Left ventricle myocardium superior (tissue), 1 donor: ENCODE measurements around the gene ASCC3. TPM values are rescaled to one million over a fixed set of nuclear protein-coding genes. Genes with fewer than 3 reads are reported as not detected.

ENCODE experiments used
- ATAC-seq: fragments of 200-7000 bp; cut with Tn5 transposase; one replicate; pipeline ENCODE4 v1.9.1; 2020; ENCODE audit warnings: mild to moderate bottlenecking, moderate library complexity
- DNase-seq: peaks from one replicate; pipeline ENCODE4 v3.0.0-alpha.2; 2020
- intact Hi-C: fragments of 100-400 bp; cut with micrococcal nuclease; formaldehyde crosslinking; loops from one replicate; pipeline ENCODE4 v1.11.0; 2022
- total RNA-seq: library from RNA; stranded (reverse); fragmentation: NEBNext Ultra II Directional; extraction: Animal tissue kit (Norgen Biotek cat#: 25700); gene quantifications from one replicate; pipeline ENCODE4 v1.2.1, GENCODE V29; 2021
- donor health status: DM: no; HTN: yes; CAD: no; lungs with severe emphysema.

ASCC3 gene
- total RNA-seq, 1 donor from 2014 or later = 14.2 TPM

GRCh38 chr6:100464162-100464851, 416.8 kb downstream of the ASCC3 start:
- no peak for ATAC-seq
- no peak for DNase-seq
- intact Hi-C loops = no loop called here

- intact Hi-C loops = no loop called here
Measured at GRCh38 chr6:100463630-100464161, 417.4 kb downstream of the ASCC3 start.

GRCh38 chr6:100462706-100463629, 418.2 kb downstream of the ASCC3 start:
- no peak for DNase-seq
- intact Hi-C loops = no loop called here
- ATAC-seq = no peak

More at GRCh38 chr6:100463630-100464161, 417.4 kb downstream of the ASCC3 start:
- DNase-seq (no peak), ATAC-seq (no peak)

GRCh38 chr6:100461917-100462705, 419.0 kb downstream of the ASCC3 start:
- ATAC-seq (no peak), DNase-seq (no peak)
- intact Hi-C loops = no loop called here

GRCh38 chr6:100461278-100461916, 419.7 kb downstream of the ASCC3 start:
- intact Hi-C loops = no loop called here
- DNase-seq (no peak), ATAC-seq (no peak)

- DNase-seq = no peak
- intact Hi-C loops = no loop called here
- no peak for ATAC-seq
Measured at GRCh38 chr6:100460650-100461204, 420.4 kb downstream of the ASCC3 start.

- ATAC-seq (no peak), DNase-seq (no peak)
- intact Hi-C loops = no loop called here
Measured at GRCh38 chr6:100459592-100460184, 421.4 kb downstream of the ASCC3 start.

- intact Hi-C loops = no loop called here
- DNase-seq = no peak
- ATAC-seq = no peak
Measured at GRCh38 chr6:100458841-100459591, 422.1 kb downstream of the ASCC3 start.
